Measurements from ENCODE around the gene TOP3B. TPM values are rescaled to one million over a fixed set of nuclear protein-coding genes. Genes with fewer than 3 reads are reported as not detected.

TOP3B gene
- total and polyA plus RNA-seq, 2 experiments from 2014 or later: 35.7 to 77.7 TPM

DNA sequence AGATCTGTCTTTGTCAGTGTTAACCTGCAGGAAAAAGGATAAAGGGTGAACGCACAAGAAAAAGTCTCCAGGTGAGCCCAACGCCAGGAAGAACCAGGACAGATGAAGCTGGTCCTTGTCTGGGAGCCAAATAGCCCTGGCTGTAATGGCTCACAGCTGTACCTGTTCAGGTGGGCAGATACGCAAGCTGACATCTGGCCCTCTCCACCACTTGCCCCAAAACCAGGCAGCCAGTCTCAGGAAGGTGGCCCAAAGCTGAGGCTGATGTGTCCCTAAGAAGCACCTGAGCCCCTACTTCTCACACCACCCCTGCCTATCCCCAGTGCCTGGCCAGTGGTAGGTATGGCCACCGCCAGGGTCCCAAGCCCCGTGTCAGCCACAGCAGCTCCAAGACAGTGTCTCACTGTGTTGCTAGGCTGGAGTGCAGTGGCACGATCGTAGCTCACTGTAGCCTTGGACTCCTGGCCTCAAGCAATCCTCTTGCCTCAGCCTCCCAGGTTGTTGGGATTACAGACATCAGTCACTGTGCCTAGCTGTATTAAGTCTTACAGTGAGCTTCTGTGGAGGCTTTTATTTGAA lies 14.8 kb downstream of the TOP3B start:
- H3K4me1 Mint-ChIP-seq: no peaks in the 10 kb centered on the region
- H3K4me1 ChIP-seq (ENCODE audit: insufficient read depth): no peaks in the 10 kb centered on the region
- H3K27ac ChIP-seq (ENCODE audit: low read depth): no peak overlapping the region
- DNase-seq (ENCODE audit: low spot score) (no peak), ATAC-seq (no peak)
- no peak overlapping the region for H3K4me3 Mint-ChIP-seq
- peaks cover 6% of the 10 kb centered on the region; the same call in 1 of the 2 replicates for H4K20me1 ChIP-seq (replicated peaks; ENCODE audit: insufficient read depth)
- H3K4me2 ChIP-seq: no peak overlapping the region
- H3K27me3 Mint-ChIP-seq (ENCODE audit: insufficient read depth, low read depth, poor library complexity): peaks cover 12% of the 10 kb centered on the region
- H3K9me2 ChIP-seq (ENCODE audit: insufficient read depth): no peaks in the 10 kb centered on the region
- H3K27ac Mint-ChIP-seq: no peak overlapping the region
- no peaks in the 10 kb centered on the region for H3K79me2 ChIP-seq (replicated peaks; ENCODE audit: insufficient read depth)
- H3K4me3 ChIP-seq: no peak overlapping the region
- no peak for TF ChIP-seq STAT1 (IDR thresholded peaks at IDR 0.05; ENCODE audit: unreplicated experiment)
- no peak for TF ChIP-seq EZH2 (IDR thresholded peaks at IDR 0.05; ENCODE audit: low read depth, unreplicated experiment)
- TF ChIP-seq, protein P1, sequence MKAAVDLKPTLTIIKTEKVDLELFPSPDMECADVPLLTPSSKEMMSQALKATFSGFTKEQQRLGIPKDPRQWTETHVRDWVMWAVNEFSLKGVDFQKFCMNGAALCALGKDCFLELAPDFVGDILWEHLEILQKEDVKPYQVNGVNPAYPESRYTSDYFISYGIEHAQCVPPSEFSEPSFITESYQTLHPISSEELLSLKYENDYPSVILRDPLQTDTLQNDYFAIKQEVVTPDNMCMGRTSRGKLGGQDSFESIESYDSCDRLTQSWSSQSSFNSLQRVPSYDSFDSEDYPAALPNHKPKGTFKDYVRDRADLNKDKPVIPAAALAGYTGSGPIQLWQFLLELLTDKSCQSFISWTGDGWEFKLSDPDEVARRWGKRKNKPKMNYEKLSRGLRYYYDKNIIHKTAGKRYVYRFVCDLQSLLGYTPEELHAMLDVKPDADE (IDR thresholded peaks at IDR 0.05): no peak
- TF ChIP-seq, protein P2, sequence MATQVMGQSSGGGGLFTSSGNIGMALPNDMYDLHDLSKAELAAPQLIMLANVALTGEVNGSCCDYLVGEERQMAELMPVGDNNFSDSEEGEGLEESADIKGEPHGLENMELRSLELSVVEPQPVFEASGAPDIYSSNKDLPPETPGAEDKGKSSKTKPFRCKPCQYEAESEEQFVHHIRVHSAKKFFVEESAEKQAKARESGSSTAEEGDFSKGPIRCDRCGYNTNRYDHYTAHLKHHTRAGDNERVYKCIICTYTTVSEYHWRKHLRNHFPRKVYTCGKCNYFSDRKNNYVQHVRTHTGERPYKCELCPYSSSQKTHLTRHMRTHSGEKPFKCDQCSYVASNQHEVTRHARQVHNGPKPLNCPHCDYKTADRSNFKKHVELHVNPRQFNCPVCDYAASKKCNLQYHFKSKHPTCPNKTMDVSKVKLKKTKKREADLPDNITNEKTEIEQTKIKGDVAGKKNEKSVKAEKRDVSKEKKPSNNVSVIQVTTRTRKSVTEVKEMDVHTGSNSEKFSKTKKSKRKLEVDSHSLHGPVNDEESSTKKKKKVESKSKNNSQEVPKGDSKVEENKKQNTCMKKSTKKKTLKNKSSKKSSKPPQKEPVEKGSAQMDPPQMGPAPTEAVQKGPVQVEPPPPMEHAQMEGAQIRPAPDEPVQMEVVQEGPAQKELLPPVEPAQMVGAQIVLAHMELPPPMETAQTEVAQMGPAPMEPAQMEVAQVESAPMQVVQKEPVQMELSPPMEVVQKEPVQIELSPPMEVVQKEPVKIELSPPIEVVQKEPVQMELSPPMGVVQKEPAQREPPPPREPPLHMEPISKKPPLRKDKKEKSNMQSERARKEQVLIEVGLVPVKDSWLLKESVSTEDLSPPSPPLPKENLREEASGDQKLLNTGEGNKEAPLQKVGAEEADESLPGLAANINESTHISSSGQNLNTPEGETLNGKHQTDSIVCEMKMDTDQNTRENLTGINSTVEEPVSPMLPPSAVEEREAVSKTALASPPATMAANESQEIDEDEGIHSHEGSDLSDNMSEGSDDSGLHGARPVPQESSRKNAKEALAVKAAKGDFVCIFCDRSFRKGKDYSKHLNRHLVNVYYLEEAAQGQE (IDR thresholded peaks at IDR 0.05; ENCODE audit: unreplicated experiment): no peak
- no peak for TF ChIP-seq JUNB (IDR thresholded peaks at IDR 0.05; ENCODE audit: unreplicated experiment)
- no peak for TF ChIP-seq ZNF331 (CRISPR knock-in tag; IDR thresholded peaks at IDR 0.05; ENCODE audit: low read depth)
- no peak for TF ChIP-seq EZH2phosphoT487 (IDR thresholded peaks at IDR 0.05; ENCODE audit: unreplicated experiment)
- TF ChIP-seq POLR2AphosphoS5 (IDR thresholded peaks at IDR 0.05; ENCODE audit: low read depth): no peak
- no peak for TF ChIP-seq NANOG (IDR thresholded peaks at IDR 0.05; ENCODE audit: borderline replicate concordance)
- TF ChIP-seq, protein P3, sequence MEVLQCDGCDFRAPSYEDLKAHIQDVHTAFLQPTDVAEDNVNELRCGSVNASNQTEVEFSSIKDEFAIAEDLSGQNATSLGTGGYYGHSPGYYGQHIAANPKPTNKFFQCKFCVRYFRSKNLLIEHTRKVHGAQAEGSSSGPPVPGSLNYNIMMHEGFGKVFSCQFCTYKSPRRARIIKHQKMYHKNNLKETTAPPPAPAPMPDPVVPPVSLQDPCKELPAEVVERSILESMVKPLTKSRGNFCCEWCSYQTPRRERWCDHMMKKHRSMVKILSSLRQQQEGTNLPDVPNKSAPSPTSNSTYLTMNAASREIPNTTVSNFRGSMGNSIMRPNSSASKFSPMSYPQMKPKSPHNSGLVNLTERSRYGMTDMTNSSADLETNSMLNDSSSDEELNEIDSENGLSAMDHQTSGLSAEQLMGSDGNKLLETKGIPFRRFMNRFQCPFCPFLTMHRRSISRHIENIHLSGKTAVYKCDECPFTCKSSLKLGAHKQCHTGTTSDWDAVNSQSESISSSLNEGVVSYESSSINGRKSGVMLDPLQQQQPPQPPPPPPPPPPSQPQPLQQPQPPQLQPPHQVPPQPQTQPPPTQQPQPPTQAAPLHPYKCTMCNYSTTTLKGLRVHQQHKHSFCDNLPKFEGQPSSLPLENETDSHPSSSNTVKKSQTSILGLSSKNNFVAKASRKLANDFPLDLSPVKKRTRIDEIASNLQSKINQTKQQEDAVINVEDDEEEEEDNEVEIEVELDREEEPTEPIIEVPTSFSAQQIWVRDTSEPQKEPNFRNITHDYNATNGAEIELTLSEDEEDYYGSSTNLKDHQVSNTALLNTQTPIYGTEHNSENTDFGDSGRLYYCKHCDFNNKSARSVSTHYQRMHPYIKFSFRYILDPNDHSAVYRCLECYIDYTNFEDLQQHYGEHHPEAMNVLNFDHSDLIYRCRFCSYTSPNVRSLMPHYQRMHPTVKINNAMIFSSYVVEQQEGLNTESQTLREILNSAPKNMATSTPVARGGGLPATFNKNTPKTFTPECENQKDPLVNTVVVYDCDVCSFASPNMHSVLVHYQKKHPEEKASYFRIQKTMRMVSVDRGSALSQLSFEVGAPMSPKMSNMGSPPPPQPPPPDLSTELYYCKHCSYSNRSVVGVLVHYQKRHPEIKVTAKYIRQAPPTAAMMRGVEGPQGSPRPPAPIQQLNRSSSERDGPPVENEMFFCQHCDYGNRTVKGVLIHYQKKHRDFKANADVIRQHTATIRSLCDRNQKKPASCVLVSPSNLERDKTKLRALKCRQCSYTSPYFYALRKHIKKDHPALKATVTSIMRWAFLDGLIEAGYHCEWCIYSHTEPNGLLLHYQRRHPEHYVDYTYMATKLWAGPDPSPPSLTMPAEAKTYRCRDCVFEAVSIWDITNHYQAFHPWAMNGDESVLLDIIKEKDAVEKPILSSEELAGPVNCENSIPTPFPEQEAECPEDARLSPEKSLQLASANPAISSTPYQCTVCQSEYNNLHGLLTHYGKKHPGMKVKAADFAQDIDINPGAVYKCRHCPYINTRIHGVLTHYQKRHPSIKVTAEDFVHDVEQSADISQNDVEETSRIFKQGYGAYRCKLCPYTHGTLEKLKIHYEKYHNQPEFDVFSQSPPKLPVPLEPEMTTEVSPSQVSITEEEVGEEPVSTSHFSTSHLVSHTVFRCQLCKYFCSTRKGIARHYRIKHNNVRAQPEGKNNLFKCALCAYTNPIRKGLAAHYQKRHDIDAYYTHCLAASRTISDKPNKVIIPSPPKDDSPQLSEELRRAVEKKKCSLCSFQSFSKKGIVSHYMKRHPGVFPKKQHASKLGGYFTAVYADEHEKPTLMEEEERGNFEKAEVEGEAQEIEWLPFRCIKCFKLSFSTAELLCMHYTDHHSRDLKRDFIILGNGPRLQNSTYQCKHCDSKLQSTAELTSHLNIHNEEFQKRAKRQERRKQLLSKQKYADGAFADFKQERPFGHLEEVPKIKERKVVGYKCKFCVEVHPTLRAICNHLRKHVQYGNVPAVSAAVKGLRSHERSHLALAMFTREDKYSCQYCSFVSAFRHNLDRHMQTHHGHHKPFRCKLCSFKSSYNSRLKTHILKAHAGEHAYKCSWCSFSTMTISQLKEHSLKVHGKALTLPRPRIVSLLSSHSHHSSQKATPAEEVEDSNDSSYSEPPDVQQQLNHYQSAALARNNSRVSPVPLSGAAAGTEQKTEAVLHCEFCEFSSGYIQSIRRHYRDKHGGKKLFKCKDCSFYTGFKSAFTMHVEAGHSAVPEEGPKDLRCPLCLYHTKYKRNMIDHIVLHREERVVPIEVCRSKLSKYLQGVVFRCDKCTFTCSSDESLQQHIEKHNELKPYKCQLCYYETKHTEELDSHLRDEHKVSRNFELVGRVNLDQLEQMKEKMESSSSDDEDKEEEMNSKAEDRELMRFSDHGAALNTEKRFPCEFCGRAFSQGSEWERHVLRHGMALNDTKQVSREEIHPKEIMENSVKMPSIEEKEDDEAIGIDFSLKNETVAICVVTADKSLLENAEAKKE (CRISPR knock-in tag; IDR thresholded peaks at IDR 0.05): no peak
- TF ChIP-seq ZNF114 (CRISPR knock-in tag; IDR thresholded peaks at IDR 0.05): no peak
- TF ChIP-seq, protein P4, sequence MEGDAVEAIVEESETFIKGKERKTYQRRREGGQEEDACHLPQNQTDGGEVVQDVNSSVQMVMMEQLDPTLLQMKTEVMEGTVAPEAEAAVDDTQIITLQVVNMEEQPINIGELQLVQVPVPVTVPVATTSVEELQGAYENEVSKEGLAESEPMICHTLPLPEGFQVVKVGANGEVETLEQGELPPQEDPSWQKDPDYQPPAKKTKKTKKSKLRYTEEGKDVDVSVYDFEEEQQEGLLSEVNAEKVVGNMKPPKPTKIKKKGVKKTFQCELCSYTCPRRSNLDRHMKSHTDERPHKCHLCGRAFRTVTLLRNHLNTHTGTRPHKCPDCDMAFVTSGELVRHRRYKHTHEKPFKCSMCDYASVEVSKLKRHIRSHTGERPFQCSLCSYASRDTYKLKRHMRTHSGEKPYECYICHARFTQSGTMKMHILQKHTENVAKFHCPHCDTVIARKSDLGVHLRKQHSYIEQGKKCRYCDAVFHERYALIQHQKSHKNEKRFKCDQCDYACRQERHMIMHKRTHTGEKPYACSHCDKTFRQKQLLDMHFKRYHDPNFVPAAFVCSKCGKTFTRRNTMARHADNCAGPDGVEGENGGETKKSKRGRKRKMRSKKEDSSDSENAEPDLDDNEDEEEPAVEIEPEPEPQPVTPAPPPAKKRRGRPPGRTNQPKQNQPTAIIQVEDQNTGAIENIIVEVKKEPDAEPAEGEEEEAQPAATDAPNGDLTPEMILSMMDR (conservative IDR thresholded peaks at IDR 0.05; ENCODE audit: low read depth in 2 of 2): no peak
- TF ChIP-seq CREB1 (CRISPR knock-in tag; IDR thresholded peaks at IDR 0.05; ENCODE audit: low read depth): no peak
- no peaks in the 10 kb centered on the region for H3F3A ChIP-seq (replicated peaks; ENCODE audit: low read depth)
- H3K9me3 Mint-ChIP-seq: peaks cover 4% of the 10 kb centered on the region; the same call in 2 of the 3 replicates
- H3K36me3 Mint-ChIP-seq (ENCODE audit: low read depth): peaks cover 84% of the 10 kb centered on the region
- peaks cover 14% of the 10 kb centered on the region; the same call in 1 of the 2 replicates for H3K36me3 ChIP-seq (ENCODE audit: insufficient read depth)
- no peak overlapping the region for H2AFZ ChIP-seq
- no peaks in the 10 kb centered on the region for H3K27me3 ChIP-seq (ENCODE audit: insufficient read depth)

All from GM23338 (cell line).